GM12864 (cell line): ENCODE data around the gene TGM4.
"Not testable (repeated sequence)": the region's sequence is repeated elsewhere in the genome, so short reads cannot be mapped to it uniquely, and the experiment has no call there.

Experiments used
- DNase-seq: peaks from one replicate; pipeline ENCODE4 v3.0.0-alpha.2; 2011; ENCODE audit warnings: low read depth
- H3K4me3 ChIP-seq: 2 replicates; pipeline ENCODE4 v1.5.1; 2011; ENCODE audit warnings: mild to moderate bottlenecking, low read depth, low read length, control low read depth
- TF ChIP-seq, protein P1 (sequence below): IDR thresholded peaks from 2 replicates; pipeline ENCODE4 v1.5.1; 2011; ENCODE audit warnings: low read depth, mild to moderate bottlenecking, moderate library complexity, low read length, control low read depth, inconsistent platforms; ENCODE audit errors: missing control alignments

TGM4 gene

DNA sequence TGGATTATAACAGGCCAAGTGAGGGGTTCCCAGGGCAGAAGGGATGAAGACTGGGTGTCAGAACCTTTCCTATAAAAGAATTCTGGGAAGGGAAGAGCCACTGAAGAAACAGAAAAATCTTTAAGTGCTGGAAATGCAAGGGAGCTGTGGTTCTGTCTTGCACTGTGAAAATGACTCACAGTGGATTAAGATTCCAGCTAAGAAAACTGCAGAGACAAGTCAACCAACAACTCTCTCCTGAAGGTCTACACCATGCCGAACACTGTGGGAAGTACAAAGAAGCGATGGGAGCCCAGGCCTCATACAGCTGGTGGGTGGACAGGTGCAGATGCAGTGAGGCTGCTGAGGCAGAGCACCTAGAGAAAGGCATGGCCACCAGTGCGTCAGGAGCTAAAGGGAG, 73.8 kb downstream of the TGM4 start:
- no peak for DNase-seq
- no peak overlapping the region for H3K4me3 ChIP-seq
- TF ChIP-seq, protein P1, sequence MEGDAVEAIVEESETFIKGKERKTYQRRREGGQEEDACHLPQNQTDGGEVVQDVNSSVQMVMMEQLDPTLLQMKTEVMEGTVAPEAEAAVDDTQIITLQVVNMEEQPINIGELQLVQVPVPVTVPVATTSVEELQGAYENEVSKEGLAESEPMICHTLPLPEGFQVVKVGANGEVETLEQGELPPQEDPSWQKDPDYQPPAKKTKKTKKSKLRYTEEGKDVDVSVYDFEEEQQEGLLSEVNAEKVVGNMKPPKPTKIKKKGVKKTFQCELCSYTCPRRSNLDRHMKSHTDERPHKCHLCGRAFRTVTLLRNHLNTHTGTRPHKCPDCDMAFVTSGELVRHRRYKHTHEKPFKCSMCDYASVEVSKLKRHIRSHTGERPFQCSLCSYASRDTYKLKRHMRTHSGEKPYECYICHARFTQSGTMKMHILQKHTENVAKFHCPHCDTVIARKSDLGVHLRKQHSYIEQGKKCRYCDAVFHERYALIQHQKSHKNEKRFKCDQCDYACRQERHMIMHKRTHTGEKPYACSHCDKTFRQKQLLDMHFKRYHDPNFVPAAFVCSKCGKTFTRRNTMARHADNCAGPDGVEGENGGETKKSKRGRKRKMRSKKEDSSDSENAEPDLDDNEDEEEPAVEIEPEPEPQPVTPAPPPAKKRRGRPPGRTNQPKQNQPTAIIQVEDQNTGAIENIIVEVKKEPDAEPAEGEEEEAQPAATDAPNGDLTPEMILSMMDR: no peak

DNA sequence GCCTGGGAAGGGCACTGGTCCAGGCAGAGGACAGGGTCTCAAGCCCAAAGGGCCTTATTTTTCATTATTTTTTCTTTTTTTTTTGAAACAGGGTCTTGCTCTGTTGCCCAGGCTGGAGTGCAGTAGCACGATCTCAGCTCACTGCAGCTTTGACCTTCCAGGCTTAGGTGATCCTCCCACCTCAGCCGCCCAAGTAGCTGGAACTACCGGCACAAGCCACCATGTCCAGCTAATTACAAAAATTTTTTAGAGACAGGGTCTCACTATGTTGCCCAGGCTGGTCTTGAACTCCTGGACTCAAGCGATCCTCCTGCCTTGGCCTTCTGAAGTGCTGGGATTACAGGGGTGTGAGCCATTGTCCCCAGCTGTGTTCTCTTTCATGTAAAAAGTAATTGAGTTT, 75.4 kb downstream of the TGM4 start:
- H3K4me3 ChIP-seq, DNase-seq: not testable (repeated sequence)

DNA sequence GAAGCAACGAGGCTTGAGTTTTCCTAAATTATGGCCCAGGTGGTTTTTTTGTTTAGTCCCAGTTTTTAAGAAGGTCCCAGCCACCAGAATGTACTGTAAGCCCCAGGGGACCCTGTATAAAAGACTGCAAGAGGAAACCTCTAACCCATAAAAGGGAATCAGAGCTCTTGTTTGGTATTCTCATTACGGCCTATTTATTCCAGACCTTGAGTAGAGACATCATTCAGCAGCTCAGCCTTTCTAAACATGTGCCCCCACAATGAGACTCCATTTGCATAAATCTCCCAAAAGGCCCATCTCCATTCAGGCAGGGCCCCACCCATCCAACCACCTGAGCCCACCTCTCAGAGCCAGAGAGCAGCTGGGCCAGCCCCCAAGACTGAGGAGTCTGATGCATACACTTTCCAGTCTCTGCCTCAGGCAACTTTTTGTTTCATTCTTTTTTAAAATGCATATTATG, 75.9 kb downstream of the TGM4 start:
- no peak overlapping the region for H3K4me3 ChIP-seq
- DNase-seq: no peak
- TF ChIP-seq, protein P1: no peak

DNA sequence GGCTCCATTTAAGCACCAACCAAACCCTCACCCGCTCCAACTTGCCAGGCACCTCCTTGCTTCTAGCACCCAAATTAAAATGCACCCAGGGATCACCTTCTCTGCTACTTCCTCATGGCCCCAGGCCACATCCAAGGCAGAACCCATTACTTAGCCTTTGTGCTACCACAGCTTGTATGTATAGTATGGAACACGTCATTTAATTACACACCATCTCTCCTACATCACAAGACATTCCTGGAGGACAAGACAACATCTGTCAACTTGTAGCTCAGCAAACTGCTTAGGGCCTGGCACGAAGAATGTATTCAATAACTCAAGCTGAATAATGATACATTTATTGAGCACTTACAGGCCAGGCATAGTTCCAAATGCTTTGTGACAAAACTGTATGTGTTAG, 78.3 kb downstream of the TGM4 start:
- DNase-seq: no peak
- TF ChIP-seq, protein P1: no peak
- no peak overlapping the region for H3K4me3 ChIP-seq

DNA sequence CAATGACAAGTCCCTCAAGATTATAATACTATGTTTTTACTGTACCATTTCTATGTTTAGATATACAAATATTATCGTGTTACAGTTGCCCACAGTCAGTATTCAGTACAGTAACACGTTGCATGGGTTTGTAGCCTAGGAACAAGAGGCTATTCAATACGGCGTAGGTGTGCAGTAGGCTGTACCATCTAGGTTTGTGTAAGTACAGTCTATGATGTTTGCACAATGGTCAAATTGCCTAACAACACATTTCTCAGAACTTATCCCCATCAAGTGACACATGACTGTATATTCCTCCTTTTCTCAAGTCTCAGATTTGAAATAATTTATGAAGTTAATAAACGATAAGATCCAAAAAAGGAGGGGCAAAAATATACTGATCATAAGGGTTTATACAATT, 79.9 kb downstream of the TGM4 start:
- no peak for DNase-seq
- TF ChIP-seq, protein P1: no peak
- H3K4me3 ChIP-seq: no peak overlapping the region

DNA sequence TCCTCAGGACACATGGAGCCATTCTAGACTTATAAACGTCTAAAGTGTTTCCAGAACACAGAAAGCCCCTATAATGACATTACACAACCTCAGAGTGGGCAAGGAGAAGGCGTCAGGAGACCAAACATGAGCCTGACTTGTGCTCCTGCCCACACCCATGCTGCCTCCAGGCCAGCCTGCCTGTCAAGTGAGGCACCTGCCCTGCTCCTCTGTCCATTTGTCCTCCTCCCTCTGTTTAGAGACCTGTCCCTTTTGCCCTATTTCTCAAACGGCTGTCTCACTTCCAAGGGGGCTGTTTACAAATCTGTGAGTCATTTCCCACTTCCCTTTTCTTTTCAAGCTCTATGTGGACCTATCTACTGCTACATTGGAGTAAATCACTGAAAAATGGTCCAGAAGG, 80.6 kb downstream of the TGM4 start:
- H3K4me3 ChIP-seq: no peak overlapping the region
- TF ChIP-seq, protein P1: no peak
- no peak for DNase-seq

DNA sequence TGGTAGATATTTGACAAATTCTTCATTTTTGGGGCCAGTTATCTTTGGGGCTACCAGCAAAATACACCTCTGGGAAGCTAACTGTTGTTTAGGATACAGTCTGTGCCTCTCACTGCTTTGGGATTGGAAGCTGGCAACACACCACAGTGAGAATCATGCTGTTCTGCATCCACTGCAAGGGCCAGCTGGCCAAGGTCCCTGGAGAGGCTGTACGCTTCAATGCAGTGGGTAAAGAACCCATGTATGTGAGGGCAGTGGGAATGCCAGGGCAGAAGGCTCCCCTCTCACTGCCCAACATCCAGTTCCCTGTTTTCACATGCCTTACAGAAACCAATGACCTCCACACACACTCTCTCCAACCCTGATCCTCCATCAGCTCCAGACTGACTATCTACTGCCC, 81.5 kb downstream of the TGM4 start:
- TF ChIP-seq, protein P1: no peak

DNA sequence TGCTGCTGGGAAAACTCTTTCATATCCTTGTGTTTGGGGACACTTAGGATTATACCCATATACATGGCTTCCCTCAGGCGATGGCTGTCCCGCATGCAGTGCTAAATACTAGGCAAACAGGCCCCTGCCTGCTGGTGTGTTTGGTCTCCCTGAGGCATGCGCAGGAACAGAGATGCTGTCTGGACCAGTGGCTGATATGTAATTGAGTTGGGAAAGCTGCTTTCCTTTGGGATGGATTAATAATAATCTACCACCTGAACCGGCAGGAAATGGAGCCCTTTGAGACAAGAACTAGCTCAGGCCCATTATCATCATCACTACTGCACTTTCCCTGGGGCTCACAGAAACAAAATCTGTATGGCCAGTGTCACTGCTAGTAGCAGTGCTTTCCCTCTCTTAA, 83.6 kb downstream of the TGM4 start:
- no peak overlapping the region for H3K4me3 ChIP-seq
- TF ChIP-seq, protein P1: no peak
- no peak for DNase-seq

More for the DNA sequence above, 81.5 kb downstream of the TGM4 start:
- no peak for DNase-seq
- H3K4me3 ChIP-seq: no peak overlapping the region
